GM21381 (cell line): Measurements from ENCODE around the gene TEX30.
"Not testable (repeated sequence)": the region's sequence is repeated elsewhere in the genome, so short reads cannot be mapped to it uniquely, and the experiment has no call there.

Source experiments
- ATAC-seq: cut with Tn5 transposase; IDR thresholded peaks from one replicate; pipeline ENCODE4 v1.9.1; 2021; ENCODE audit warnings: mild to moderate bottlenecking, moderate library complexity; ENCODE audit not compliant: unreplicated experiment

The TEX30 gene

DNA sequence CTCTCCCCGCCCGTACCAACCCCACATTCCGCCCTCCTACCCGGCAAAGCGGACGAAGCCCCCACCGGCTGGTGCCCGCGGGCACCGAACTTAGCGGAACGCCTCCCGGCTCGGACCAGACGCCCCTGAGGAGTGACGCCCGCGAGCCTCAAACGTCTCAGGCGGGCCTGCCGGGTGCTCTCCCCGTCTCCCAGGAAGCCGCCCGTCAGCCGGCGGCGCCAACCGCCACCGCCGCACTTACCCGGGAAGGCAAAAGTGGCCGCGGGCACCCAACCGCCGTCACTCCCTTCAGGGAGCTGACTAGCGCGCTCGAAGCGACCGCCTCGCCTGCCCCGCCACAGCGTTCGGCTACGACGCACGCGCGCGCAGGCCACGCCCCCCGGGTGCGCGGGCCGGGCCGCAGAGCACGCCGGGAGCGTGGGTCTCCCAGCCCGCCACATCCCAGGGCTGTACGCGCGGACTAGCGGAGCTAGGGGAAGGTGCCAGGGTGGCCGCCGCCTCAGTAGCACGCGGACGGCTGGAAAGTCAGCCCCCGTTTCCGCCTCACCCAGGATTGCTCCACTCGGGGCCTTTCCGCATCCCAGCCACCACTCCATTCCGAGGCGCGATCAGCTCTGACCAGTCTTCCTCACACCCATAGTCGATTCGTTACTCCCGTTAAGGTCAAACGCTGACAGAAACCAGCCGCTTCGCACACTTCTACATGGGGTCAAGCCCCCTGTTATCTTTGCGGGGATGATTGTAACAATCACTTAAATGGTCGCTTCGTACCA, at the start of gene TEX30:
TSS of gene TEX30 (minus strand) at position 346 of the 773 bp plus-strand sequence. CDS start 3,760 bp downstream, outside the sequence.
- peak; percentile 93 for ATAC-seq

DNA sequence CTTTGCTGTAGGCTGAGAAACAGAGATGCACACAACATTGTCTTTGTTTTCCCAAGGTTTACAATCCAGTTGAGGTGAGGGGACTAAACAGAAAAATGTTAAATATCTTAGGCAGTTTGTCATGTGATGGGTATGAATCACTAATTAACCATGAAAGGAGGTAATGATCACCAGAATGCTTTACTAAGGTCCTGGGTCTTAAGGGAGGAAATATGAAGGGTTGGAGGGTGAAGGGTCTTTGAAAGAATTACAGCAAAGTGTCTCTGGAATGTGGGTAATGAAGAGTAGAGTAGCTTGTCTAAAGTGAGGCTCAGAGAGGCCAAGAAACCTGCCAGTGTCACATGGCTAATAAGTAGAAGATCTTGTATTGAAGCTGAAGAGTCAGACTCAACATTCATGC, 44.3 kb upstream of the TEX30 start:
- no peak for ATAC-seq

DNA sequence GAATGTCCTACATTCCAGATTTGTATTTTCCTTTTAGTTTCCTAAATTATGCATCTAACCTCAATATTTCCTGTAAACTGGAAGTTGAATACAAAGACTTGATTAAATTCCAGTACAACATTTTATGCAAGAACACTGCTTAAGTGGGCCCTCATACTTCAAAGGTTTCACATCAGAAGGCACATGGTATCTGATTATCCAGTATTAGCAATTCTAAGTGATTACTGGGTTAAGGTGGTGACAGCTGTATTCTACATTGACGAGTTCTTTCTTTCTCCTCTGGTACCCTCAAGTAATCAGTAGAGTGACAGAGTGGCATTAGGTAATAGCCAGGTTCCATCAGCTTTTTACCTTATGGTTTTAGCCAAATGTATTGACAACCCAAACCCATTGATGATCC, 43.7 kb upstream of the TEX30 start:
- no peak for ATAC-seq

DNA sequence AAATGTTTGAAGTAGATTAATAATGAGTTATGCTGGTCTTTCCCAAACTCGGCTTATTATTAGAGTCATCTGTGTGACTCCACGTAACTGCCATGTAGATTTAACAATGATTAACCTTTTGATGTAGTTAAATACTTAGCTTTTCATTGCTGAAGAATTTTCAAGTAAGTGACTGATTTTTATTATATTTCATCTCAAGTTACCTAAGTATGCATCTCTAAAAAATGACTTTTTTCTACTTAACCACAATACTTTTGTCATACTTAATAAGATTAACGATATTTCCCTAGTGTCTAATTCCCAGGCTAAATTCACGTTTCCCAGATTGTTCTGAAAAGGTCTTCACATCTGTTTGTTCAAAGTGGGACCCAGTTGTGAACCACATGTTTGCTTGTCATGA, 43.1 kb upstream of the TEX30 start:
- no peak for ATAC-seq

DNA sequence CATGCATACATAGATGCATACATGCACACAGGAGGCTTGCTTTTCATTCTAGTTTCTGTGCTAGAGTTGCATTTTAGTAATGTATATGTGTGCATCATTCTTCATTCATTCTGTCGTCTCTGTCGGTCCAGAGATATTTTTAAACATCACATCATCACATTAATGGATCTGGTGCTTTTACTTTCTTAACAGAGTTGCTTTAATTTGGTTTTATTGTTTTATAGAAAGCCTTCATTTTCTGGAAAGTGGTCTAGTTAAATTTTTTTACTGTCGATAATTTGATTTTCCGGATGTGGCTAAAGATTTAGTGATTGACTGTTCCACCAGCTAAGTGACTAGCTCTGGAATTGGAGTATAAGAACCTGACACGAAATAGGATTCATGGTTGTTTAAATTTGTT, 42.2 kb upstream of the TEX30 start:
- no peak for ATAC-seq

DNA sequence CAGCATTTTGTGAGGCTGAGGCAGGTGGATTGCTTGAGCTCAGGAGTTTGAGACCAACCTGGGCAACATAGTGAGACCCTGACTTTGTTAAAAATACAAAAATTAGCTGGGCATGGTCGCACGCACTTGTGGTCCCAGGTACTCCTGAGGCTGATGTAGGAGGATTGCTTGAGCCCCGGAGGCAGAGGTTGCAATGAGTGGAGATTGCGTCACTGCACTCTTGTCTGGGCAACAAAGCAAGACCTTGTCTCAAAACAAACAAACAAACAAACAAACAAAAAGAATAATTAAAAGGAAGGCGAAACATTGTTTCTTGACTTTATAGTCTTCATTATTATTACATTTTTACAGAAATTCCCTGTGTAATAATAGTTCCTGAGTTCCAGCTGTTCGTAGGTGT, 41.2 kb upstream of the TEX30 start:
- no peak for ATAC-seq

DNA sequence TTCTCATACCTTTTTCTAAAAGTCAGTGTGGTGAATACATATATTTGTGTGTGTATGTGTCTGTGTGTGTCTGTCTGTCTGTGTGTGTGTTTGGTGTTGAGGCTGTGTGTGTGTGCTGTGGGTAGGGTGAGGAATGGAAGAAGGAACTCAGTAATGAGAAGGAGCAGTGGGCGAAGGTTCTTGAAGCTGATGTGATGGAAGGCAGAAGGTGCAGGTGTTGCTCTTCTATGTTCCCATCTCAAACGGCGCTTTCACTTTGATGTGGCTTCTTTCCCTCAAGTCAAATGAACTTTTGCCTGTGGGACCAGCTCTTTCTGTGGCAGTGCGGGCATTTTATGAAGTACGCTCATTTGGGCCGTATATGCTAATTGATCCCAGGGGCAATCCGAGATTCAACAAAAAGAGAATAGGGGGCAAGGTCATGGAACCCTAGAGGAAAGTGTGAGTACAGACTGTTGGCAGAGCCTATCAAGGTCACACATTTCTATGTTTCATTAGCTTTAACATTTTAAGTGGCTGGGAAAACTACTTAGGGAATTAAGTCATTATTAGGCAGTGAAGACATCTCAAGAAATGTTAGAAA, 40.5 kb upstream of the TEX30 start:
- no peak for ATAC-seq

DNA sequence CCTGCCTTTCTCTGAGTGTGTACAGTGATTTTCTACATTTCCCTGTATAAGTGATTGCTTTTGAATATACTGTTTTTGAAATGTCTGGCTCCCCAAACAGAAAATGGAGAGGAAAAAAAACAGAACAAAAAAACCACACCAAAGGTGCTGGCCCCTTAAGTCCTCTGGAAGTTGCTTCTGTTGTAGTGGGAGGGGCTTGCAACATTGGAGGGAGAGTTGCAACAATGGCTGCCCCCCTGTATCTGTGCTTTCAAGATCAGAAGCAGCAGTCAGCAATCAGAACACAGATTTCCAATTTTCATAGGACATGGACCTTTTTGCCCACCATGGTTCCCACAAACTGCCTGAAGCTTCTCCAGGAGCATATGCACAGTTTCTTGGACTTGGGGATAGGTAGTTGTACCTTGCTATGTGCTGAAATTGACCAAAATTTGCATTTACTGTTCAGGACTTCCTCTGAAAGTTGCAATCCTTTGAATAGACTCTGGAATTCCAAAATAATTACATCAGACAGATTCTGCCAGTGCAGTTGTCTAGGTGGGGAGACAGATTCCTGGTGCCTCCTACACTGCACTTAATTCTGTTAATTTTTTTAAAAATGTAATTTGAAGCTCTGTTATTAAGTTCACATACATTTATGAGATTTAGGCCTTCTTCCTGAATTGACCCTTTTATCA, 39.2 kb upstream of the TEX30 start:
- ATAC-seq, result no peak

DNA sequence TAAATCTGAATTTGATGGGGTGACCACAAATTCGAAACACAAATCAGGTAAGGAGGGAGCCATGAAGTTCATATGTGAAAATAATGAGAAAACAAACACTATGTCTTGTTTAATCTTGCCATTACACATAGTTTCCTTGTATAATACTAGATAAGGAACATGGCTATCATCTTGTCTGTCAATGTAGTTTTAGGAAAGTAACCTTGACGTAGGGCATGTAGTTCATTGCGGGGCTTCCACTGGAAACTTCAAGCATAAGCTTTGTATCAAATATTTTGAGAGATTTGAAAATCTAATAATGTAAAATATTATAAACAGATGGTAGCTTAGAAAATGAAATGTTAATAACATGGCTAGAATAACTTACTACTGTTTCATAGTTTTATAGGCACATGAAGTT, 34.1 kb upstream of the TEX30 start:
- ATAC-seq, result no peak

DNA sequence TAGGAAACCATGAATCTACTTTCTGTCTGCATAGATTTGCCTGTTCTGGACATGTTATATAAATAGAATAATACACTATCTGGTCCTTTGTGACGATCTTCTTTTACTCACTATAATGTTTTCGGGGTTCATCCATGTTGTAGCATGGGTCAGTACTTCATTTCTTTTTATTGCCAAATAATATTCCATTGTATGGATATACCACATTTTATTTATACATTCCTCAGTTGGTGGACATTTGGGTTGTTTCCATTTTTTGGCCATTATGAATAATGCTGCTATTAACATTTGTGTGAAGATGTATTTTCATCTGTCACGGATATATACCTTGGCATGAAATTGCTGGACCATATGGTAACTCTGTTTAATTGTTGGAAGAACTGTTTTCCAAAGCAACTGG, 32.1 kb upstream of the TEX30 start:
- no peak for ATAC-seq

DNA sequence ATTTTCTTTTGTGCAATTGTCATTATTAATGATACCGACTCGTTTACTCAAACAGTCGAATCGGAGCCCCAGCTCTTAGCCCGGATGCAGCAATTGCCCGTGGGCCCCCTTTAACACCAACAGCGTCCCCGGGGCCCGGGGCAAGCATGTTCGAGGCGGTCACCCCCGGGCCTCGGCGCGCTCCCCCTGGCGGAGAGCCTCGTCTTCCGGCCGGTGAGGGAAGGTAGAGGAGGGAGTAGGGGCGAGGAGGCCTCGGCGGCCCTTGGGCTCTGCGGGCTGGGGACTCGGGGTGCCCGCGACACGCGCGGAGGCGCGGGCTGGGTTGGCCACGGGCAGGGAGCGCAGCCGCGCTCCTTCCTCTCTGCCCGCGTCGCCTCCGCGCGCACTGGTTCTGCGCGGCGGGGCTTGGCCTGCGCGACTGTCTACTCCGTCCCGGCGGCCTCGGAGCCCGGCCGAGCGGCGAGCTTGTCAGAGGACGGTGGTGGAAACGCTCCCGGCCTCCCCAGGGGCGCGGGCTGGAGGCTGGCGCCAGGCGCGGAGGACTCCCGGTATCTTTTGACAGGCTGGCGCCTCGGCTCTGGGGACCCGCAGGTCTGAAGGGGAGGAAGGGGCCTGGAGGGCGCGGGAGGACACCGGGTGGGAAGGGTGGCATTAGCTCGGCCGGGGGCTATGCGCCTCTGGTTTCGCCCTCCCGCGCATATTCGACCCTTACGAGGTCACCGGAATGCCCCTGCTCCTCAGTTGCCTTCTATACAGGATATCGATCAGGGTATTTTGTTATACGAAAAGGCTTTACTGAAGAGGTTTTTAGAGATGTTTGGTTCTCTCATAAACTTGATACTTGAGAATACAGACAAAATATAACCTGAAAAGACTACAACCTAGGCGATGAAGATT, 26.8 kb upstream of the TEX30 start:
- peak; percentile 74 for ATAC-seq

DNA sequence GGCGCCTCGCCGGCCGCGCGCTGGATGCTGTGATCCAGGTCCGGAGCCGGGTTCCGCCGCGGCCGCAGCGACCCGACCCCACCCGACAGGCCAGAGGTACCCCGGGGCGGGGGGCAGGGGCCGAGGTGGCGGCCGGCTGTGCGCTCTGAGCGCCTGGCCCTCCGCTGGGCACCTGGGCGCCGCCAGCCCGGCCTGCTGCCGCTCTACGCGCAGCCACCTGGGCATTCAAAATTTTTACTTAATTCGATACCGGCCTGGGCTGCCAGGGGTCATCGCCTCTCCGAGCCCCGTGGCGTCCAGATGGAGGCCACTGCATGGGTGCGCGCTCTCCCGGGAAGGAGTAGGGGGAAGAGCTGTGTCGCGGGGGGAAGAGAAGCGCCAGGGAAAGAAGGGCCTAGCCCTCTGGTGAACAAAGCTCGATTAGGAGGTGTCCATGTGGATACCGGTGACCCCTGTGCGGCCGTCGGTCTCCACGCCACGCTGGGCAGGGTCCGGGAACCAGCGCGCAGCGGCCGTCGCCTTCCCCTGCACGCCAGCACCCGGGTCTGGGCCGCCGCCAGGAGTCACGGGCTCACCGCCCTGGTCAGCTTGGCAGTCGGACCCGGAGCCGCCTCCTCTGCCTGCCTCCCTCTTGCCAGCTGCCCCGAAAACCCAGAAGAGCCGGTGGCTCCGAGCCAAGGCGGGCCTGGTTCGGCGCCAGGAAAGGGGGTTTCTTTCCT, 26.0 kb upstream of the TEX30 start:
- peak; percentile 5 for ATAC-seq

DNA sequence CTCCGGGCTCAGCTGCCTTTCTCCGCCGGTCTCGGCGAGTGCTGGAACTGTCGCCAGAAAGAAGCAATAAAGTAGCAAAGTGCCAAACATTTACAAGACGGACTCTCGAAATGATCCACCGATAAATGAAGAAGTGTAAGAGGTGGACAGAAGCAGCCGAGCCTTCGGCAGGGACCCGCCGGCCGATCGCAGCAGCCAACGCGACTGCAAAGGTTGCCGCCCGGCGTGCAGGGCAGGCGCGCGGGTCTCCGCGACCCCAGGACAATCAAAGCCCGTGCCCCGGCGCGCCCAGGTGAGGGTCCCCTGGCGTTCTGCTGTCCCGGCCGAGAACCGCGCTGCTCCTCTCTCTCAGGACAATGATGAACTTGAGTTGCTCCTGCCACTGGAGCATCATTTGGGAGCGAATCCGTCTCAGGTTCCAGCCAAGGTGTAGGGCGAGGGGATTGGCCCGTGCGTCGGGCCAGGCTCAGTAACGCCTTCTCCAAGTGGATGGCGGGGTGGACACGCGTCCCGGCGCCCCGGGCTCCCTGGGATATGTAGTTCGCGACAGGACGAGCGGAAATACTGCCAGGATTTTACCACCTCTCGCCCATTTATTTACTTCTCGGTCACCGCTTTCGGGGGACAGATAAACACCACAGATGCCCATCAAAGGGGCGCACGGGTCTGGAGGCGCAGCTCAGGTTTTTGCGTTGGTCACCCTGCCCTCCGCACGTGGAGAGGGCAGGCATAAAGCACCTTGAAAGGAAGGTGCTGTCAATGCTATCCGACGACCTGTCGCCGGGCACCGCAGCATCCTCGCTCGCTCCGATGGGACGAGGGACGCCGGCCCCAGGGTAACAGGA, 25.2 kb upstream of the TEX30 start, which contains the start of the genes BIVM and POGLUT2:
TSS of gene BIVM (plus strand) at position 539 of the 845 bp plus-strand sequence. CDS start 8,149 bp downstream, outside the sequence.
TSS of gene POGLUT2 (minus strand) at position 396 of the 845 bp plus-strand sequence. CDS start at position 90, 306 bp downstream.
- peak; percentile 85 for ATAC-seq

DNA sequence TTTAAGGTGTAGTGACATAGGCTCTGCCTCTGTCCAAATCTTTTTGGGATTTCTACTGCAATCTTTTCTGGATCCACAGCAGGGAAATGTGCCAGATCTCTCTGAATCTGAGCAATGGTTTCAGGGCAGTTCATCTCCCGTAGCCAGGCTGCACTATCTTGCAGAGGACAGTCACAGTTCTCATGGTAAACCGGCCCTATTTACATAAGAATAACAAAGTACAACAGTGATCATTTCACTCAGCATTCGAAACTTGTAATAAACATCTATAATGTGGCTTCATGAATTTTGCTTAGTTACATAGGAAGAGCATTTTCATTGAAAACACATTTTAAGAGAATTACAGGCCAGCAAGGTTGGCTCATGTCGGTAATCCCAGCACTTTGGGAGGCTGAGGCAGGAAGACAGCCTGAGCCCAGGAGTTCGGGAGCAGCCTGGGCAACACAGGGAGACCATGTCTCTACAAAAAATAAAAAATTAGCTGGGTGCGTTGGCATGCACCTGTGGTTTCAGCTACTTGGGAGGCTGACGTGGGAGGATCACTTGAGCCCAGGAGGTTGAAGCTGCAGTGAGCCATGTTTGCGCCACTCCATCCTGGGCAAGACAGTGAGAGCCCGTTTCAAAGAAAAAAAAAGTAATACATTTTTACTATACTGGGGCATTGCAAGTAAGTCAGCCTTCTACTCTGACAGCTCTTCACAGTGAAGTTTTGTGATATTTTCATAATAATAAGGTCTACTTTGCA, 20.2 kb upstream of the TEX30 start:
- no peak for ATAC-seq

DNA sequence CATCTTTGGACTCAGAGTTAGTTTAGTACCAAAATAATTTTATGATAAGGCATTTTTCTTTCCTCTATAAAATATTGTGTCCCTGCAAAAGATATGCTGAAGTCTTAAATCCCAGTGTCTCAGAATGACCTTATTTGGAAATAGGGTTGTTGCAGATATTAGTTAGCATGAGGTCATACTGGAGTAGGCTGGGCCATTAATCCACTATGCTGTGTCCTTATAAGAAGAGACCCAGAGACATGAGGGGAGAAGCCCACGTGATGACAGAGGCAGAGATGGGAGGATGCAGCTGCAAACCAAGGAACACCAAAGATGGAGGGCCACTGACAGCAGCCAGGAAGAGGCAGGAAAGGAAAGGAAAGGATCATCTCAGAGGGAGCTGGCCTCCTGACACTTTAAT, 18.8 kb upstream of the TEX30 start:
- ATAC-seq, result no peak

DNA sequence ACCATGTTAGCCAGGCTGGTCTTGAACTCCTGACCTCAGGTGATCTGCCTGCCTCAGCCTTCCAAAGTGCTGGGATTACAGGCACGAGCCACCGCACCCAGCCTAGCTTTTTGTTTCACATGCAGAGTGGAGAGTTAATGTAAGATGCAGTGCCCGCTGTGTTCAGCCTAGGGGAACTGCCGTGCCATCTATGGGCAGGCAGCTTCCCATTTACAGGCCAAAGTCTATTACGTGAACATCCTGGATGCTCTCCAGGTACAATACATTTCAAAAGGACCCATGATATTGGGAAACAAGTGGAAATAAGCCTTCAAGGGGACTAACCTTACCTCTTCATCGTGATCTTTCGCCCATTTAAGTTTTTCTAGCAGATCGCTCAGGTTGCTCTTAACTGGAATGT, 15.1 kb upstream of the TEX30 start:
- no peak for ATAC-seq

DNA sequence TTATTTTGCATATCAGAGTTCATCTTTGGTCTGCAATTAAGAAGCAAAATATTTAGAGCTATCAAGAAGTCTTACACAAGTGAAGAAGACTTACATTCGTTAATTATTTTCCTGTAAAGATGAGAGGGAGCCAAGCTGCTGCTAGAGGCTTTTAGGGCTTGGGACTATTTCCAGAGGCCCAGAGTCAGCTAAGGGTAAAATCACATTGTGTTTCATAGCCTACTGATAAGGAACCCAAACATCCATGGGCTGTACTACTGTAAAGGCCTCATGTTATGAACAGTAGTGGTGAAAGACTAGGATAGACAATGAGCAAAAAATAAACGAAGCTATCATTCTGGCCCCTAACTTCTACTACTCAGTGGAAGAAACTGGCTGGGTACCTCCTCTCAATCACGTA, 10.9 kb upstream of the TEX30 start:
- no peak for ATAC-seq

DNA sequence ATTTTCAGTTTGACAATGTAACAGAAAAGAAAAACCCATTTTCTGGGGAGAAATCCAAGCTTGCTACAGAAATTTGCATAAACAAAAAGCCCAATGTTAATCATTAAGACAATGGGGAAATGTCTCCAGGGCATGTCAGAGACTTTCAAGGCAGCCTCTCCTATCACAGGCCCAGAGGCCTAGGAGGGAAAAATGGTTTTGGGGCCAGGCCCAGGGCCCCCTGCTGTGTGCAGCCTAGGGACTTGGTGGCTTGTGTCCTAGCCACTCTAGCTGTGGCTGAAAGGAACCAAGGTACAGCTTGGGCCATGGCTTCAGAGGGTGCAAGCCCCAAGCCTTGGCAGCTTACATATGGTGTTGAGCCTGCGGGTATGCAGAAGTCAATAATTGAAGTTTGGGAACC, 8.0 kb upstream of the TEX30 start:
- ATAC-seq, result no peak

DNA sequence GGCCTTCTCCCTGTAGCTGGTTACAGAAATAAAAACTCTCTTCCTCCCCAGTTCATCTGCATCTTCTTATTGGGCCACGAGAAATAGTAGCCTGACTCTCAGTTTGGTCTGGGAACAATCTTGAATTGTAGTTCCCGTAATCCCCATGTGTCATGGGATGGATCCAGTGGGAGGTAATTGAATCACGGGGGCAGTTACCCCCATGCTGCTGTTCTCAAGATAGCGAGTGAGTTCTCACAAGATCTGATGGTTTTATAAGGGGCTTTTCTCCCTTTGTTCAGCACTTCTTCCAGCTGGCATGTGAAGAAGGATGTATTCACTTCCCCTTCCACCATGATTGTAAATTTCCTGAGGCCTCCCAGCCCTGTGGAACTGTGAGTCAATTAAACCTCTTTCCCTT, 7.1 kb upstream of the TEX30 start:
- ATAC-seq, result not testable (repeated sequence)
